GM23248 (cell line): Measurements from ENCODE around the gene PTK6.

Experiments
- EZH2 ChIP-seq: fragments of 200-600 bp; sonication (generic); IDR thresholded peaks from 2 replicates; pipeline ENCODE4 v1.6.1; 2018; ENCODE audit warnings: antibody characterized with exemption, mild to moderate bottlenecking; ENCODE audit not compliant: insufficient read depth, poor library complexity, severe bottlenecking
- EZH2phosphoT487 ChIP-seq: fragments of 200-600 bp; sonication (generic); IDR thresholded peaks from 2 replicates; pipeline ENCODE4 v1.6.1; 2018; ENCODE audit warnings: antibody characterized with exemption, moderate library complexity, mild to moderate bottlenecking, low read depth; ENCODE audit not compliant: insufficient read depth

DNA sequence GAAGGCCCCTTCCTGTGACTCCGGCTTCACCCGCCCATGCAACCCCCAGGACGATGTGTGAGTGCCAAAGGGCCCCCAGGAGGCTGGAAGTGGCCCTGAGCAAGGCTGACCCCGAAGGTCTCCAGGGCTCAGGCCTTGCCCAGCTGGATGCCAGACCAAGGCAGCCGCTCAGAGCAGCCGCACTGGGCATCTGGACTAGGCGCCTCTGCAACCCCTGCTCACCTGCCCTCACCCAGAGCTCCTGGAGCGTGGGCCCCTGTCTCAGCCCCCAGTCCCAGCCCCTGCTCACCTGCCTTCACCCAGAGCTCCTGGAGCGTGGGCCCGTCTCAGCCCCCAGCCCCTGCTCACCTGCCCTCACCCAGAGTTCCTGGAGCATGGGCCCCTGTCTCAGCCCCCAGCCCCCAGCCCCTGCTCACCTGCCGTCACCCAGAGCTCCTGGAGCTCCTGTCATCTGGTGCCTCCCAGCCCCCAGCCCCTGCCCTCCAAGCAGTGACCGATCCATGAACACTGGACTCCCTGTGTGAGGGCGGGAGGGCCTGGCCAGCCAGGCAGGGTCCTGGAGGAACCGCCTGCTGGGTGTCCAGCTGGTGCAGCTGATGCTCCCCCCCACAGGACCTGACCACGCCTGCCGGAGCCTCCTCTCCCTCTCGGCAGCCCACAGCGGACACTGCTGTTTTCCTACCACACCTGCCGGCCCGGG lies 9.2 kb upstream of the PTK6 start:
- TF ChIP-seq EZH2, result no peak
- TF ChIP-seq EZH2phosphoT487, result no peak
